T1000 (cell line): ENCODE measurements around the gene TMEM98.
"Not testable (repeated sequence)": the region's sequence is repeated elsewhere in the genome, so short reads cannot be mapped to it uniquely, and the experiment has no call there.

Source experiments
- DNase-seq: peaks from one replicate; lab custom pipeline; 2025; ENCODE audit warnings: mixed read lengths; lab: John Stamatoyannopoulos, UW

TMEM98 gene

GRCh38 chr17:32943206-32943605, 15.3 kb downstream of the TMEM98 start:
- DNase-seq, result no peak

GRCh38 chr17:32943647-32944191, 15.8 kb downstream of the TMEM98 start:
- no peak for DNase-seq

GRCh38 chr17:32944248-32945020, 16.5 kb downstream of the TMEM98 start:
- no peak for DNase-seq

GRCh38 chr17:32946375-32947135, 18.6 kb downstream of the TMEM98 start:
- DNase-seq, result no peak

- DNase-seq, result no peak
Observed at GRCh38 chr17:32947736-32948135, 19.8 kb downstream of the TMEM98 start.

GRCh38 chr17:32949181-32949580, 21.2 kb downstream of the TMEM98 start:
- DNase-seq, result no peak

GRCh38 chr17:32952491-32952890, 24.5 kb downstream of the TMEM98 start:
- DNase-seq, result not testable (repeated sequence)

GRCh38 chr17:32953045-32953444, 25.1 kb downstream of the TMEM98 start:
- no peak for DNase-seq

GRCh38 chr17:32953857-32954256, 25.9 kb downstream of the TMEM98 start:
- no peak for DNase-seq

- DNase-seq, result no peak
Observed at GRCh38 chr17:32954477-32954876, 26.5 kb downstream of the TMEM98 start.

GRCh38 chr17:32955155-32955554, 27.2 kb downstream of the TMEM98 start:
- no peak for DNase-seq

- DNase-seq, result no peak
Observed at GRCh38 chr17:32956240-32956970, 28.5 kb downstream of the TMEM98 start.

GRCh38 chr17:32958418-32958817, 30.5 kb downstream of the TMEM98 start:
- no peak for DNase-seq

- no peak for DNase-seq
Observed at GRCh38 chr17:32960815-32961214, 32.9 kb downstream of the TMEM98 start.

GRCh38 chr17:32962320-32962711, 34.4 kb downstream of the TMEM98 start:
- no peak for DNase-seq

GRCh38 chr17:32964541-32964940, 36.6 kb downstream of the TMEM98 start:
- no peak for DNase-seq

GRCh38 chr17:32969231-32969630, 41.3 kb downstream of the TMEM98 start:
- not testable (repeated sequence) for DNase-seq

- no peak for DNase-seq
Observed at GRCh38 chr17:32970281-32970680, 42.3 kb downstream of the TMEM98 start.

GRCh38 chr17:32971171-32971570, 43.2 kb downstream of the TMEM98 start:
- DNase-seq, result no peak

- no peak for DNase-seq
Observed at GRCh38 chr17:32976131-32976530, 48.2 kb downstream of the TMEM98 start.

- DNase-seq, result no peak
Observed at GRCh38 chr17:32976605-32977004, 48.7 kb downstream of the TMEM98 start.

GRCh38 chr17:32980230-32980629, 52.3 kb downstream of the TMEM98 start:
- DNase-seq, result no peak
